ENCODE measurements around the gene ASB6.
"Not testable (repeated sequence)": the region's sequence is repeated elsewhere in the genome, so short reads cannot be mapped to it uniquely, and the experiment has no call there.

Gene ASB6

GRCh38 chr9:129666575-129666974 lies 24.6 kb upstream of the ASB6 start:
- DNase-seq: no peak

GRCh38 chr9:129665814-129666520 lies 24.0 kb upstream of the ASB6 start:
- DNase-seq: no peak

DNA sequence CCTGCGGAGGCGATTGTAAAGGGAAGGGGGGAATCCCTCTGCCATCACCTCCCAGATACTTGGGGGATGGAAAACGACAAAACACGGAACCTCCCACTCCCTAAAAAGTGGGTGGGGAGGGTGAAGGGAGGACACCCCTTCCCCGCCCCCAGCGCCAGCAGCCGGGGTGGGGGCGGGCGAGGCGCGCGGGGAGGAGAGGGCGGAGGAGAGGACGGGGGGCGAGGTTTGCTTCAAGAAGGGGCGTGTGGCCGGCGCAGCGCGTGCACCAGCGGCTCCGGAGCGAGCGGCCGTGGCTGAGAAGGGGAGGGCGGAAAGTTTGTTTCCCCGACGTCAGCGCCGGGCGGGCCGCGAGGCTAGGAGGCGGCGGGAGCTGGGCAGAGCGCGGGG lies 23.4 kb upstream of the ASB6 start, which contains the start of gene PRRX2:
Gene PRRX2 (plus strand): TSS at position 259 of the 387 bp plus-strand sequence. CDS start 221 bp downstream, outside the sequence.
- DNase-seq: no peak

DNA sequence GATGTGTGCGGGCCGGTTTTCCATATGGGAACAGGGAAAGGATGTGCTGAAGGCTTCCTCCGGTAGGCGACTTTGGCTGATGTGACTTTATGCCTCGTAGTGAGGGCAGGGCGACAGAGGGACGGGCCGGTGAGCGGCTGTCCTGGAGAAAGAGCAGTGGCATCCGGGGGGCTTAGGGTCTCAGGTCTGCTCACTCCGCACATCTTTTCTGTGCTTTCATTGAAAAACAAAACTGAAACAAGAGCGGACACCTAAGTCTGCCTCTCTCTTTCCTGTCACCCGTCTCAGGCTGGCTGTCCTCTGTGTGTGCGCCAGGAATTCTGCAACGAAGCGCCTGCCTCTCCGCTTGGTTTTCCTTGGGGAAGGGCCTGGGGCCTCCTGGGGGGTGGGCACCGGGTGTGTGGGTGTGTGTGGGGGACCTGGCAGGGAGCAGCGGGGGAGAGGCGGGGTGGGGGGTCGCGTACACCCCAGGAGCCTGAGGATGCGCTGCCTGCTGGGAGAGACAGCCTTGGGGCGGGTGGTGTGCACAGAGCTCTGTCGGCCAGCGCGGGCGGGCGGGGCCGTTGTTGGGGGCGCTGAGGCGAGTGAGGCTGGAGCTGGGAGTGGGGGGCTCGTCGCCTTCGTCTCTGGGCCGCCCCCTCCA lies 22.9 kb upstream of the ASB6 start:
- DNase-seq: no peak

DNA sequence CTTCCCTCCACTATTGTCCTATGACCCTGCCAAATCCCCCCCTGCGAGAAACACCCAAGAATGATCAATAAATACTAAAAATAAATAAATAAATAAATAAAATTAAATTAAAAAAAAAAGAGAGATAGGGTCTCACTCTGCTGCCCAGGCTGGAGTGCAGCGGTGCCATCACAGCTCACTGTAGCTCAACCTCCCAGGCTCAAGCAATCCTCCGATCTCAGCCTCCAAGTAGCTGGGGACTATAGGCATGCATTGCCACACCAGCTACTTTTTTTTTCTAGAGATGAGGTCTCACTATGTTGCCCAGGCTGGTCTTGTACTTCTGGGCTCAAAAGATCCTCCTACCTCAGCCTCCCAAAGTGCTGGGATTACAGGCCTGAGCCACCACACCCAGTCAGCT lies 20.3 kb upstream of the ASB6 start:
- DNase-seq: not testable (repeated sequence)

GRCh38 chr9:129661029-129661428 lies 19.1 kb upstream of the ASB6 start:
- DNase-seq: no peak

- no peak for DNase-seq
Observed at GRCh38 chr9:129656795-129657390, 14.9 kb upstream of the ASB6 start.

DNA sequence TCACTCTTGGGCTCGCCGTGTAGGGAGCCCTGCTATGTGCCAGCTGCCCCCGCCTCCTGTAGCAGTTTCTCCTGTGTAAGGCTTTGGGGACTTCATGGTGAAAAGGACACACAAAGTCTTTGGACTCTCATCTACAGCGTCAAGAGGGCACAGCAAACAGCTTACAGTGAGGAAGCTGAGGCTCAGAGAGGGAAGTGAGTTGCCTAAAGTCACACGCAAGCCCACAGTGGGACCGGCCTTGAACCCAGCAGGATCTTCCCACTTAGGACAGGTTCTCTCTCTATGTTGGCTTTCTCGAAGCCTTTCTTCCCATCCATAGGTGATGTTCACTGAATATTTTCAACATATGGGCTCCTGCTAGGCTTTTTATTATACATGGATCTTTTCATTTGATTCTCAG lies 13.7 kb upstream of the ASB6 start:
- DNase-seq: no peak

DNA sequence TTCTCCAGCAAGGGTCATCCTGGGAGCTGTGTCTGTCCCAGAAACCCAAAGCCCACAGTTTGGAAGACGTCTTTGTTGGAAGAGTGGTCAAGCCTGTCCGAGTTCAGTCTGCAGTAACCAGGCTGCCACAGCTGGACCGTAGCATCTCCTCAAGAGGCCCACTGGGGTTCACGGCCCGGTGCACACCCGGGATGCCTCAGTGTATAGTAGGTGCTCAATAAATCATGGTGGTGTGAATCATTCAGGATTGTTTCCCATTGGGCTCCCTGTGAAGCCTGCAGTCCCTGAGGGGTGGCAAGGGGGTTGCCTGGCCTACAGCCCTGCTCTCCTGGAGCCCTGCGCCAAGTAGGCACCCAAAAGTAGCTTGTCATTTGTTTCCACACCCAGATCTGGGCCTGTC lies 13.2 kb upstream of the ASB6 start:
- no peak for DNase-seq

DNA sequence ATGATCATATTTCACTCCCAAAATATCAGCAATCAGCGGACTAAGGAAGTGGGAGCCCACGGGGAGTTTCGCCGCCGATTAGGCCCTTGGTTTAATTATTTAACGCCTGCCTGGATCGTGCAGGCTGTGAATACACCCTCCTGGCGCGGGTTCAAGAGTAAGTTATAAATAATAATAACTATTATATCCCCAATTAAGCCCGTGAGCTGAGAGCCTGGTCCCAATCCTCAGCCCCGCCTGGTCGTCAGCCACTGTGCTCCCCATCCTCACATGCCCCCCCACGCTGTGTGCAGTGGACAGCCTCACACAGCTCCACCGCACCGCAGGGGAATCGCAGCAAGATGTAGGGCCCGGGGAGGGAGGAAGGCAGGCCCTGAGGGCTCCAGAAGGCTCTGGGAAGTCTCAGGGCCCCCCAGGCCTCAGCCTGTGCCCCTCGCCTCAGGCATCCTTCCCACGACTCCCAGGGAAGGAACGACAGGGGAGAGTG lies 12.6 kb upstream of the ASB6 start:
- DNase-seq: no peak

- no peak for DNase-seq
Observed at GRCh38 chr9:129653823-129654553, 12.0 kb upstream of the ASB6 start.

DNA sequence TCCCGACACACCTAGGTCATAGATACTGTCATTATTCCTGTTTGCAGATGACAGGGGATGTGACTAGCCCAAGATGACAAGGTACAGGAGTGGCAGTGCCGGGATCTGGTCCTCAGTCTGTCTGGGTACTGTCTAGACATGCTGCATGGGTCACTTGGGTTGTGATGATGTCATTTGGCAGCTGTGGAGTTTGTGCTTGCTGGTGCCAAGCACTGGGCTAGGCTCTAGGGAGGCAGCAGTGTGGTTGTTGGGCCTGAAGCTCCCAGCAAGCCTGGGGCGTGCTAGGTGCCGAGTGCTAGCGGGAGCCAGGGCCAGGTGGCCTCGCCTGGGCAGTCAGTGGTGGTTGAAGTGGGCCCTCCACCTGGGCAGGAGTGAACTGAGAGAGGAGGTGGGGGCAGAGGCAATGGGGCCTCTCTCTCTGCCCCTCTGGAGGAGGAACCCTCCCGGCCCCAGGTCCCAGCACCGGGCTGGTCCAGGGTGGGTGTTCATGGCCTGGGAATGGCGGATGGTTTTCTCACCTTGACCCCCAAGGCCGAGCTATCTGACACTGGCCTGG lies 8.8 kb upstream of the ASB6 start:
- no peak for DNase-seq

DNA sequence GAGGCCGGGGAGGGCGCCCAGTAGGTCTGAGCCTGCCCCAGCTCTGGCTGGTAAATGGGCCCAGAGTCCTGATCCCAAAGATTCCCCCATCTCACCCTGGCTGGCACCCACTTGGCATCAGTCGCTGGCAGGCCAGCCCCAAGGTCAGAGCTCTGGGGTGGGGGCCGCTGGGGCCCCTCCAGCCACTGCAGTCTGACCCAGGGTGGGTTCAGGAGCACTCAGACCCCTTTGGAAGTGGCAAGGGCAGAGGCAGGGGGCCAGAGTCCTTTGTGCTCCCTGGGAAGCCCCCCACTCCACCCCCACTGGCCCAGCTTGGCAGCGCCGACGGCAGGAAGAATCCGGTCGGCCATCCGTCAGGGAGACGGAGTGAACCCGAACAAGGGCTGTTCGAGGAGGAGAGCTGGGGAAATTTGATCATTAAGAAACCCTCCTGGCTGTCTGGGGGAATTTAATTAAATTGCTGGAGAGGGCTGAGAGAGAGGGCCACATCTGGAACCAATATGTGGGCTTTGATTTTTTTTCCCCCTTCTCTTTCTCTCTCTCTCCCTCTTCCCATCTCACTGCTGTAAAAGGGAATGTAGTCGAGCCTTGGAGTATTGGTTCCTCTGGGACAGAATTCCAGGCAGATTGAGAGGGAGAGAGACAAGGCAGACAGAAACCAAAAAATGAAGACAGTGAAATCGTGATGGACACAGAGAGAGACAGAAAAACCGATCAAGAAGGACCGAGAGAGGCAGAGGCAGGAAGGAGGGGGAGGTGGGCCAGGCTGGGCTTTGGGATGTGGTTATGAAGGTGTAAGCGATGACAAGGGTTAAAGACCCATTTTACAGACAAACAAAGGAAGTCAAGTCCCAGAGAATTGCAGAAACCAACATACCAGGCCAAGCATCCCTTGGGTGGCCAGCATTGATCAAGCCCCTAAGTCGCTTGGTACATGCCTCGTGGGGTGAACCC lies 8.1 kb upstream of the ASB6 start:
- no peak for DNase-seq

DNA sequence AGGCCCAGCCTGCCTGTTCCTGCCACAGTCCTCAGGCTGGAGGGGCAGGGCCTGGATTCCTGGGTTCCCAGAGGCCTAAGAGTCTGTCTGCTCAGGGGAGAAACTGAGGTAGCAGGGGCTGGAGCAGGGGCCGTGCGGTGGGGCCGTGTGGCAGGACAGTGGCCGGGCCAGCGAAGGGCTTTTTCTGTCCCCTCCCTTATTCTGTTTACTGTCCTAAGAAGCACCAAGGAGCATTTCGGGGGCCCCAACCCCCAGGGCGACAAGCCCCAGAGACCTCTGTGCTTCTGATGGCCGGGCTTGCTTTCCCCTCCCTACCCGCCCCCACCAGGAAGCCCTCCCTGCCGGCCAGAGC lies 6.8 kb upstream of the ASB6 start:
- DNase-seq: no peak

DNA sequence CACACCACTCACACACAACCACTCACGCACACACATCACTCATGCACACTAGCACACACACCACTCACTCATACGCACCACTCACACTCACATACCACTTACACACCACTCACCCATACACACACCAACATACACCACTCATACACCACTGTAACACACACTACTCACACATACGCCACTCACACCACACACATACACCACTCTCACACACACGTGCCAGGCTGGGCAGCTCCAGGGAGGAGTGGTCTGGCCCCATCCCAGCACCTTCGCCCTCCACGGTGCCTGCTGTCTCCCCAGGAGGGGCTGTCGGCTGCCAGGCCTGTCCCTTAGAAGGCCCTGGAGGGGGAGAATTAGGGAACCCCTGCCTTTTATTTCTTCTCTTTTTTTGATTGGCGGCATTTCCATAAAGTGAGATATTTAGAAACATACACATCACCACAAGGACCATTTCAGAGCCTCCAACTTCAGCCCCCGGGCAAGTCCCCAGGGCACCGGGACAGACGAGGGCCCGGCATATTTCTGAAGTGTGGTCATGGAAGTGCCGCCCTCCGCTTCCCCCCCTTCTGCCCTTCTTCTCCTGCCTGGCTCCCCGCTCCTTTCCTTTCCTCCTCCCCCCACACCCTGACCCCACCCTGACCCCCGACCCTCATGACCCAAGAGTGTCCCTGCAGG lies 6.3 kb upstream of the ASB6 start:
- DNase-seq: no peak

- no peak for DNase-seq
Observed at GRCh38 chr9:129647635-129648034, 5.7 kb upstream of the ASB6 start.

DNA sequence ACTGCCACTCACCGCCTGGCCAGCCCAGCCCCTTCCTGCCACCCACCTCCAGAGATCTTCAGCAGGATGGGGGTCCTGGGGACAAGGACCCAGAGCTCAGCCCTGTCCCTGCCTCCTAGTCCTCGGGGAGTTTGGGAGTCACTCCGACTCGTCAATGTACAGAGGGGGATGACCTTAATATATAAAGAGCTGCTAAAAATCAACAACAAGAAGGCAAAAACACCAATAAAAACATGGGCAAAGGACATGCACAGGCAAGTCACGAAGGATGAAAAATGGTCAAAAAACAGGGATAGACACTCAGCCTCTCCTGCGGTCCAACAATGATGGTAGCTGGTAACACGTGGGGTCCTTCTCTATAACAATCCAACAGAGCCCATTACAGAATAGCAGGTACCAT lies 4.7 kb upstream of the ASB6 start:
- no peak for DNase-seq

GRCh38 chr9:129646252-129646651 lies 4.3 kb upstream of the ASB6 start:
- no peak for DNase-seq

DNA sequence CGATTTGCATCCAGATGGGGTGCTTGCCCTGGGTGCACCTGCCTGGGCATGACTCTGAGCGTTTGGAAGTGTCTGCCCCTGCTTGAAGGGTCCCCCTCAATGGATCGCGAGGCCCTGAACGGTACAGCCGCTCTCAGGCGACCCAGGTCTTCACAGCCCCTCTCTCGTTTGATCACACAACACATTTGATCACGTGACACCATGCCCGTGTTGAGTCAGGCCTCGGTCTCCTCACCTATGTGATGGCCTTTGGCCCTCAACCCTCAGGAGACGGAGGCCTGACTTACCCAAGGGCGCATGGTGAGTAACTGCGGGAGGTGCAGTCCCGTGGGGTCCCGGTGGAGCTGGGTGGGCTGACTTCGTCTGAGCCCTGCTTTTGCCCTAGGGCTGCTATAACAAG lies 3.0 kb upstream of the ASB6 start:
- no peak for DNase-seq

- DNase-seq: no peak
Observed at GRCh38 chr9:129644365-129644764, 2.4 kb upstream of the ASB6 start.

- DNase-seq: no peak
Observed at GRCh38 chr9:129643706-129644105, 1.8 kb upstream of the ASB6 start.
